ENCODE data around the gene INPP5F. TPM values are rescaled to one million over a fixed set of nuclear protein-coding genes. Genes with fewer than 3 reads are reported as not detected.

INPP5F gene
- total and polyA plus RNA-seq, 3 experiments from 2014 or later = 4.4 to 23.0 (median 22.3) TPM

GRCh38 chr10:119713744-119714483 is 11.9 kb upstream of the INPP5F start:
- no peak for DNase-seq
- ChIA-PET CTCF (interaction anchor here (1.1 to 1.6 kb wide), 3 partner anchors 26 to 28 kb away, joined by 3 to 4 read pairs (median 3); no protein-coding TSS in a partner anchor), POLR2A (no interaction called here)
- no peaks in the 10 kb centered on the region for H3K4me1 Mint-ChIP-seq
- H3K36me3 Mint-ChIP-seq = peaks cover 0 to 10% (median 0%) of the 10 kb centered on the region in 3 donors
- Histone ChIP-seq H3K27me3 (ENCODE audit: insufficient read depth, low read length, poor library complexity, severe bottlenecking) (no peaks in the 10 kb centered on the region), H3K9me3 (ENCODE audit: low read length) (no peaks in the 10 kb centered on the region), H3K27ac (ENCODE audit: low read depth, low read length) (no peak overlapping the region), H3K36me3 (ENCODE audit: insufficient read depth, low read length) (no peaks in the 10 kb centered on the region), H3K4me1 (ENCODE audit: insufficient read depth, low read length) (no peaks in the 10 kb centered on the region), H3K4me3 (ENCODE audit: low read length) (no peak overlapping the region)
- no peak overlapping the region for H3K4me3 Mint-ChIP-seq
- no peak overlapping the region for H3K27ac Mint-ChIP-seq
- peaks cover 0 to 6% (median 2%) of the 10 kb centered on the region in 5 donors for H3K9me3 Mint-ChIP-seq
- peaks cover 5% of the 10 kb centered on the region in 2 donors for H3K27me3 Mint-ChIP-seq

- Histone ChIP-seq H3K27ac (ENCODE audit: low read depth, low read length) (no peak overlapping the region), H3K36me3 (ENCODE audit: insufficient read depth, low read length) (no peaks in the 10 kb centered on the region), H3K4me1 (ENCODE audit: insufficient read depth, low read length) (no peaks in the 10 kb centered on the region), H3K4me3 (ENCODE audit: low read length) (no peak overlapping the region), H3K9me3 (ENCODE audit: low read length) (no peaks in the 10 kb centered on the region), H3K27me3 (ENCODE audit: insufficient read depth, low read length, poor library complexity, severe bottlenecking) (no peaks in the 10 kb centered on the region)
- Mint-ChIP-seq H3K4me3 (no peak overlapping the region), H3K4me1 (no peaks in the 10 kb centered on the region), H3K27me3 (peaks cover 5% of the 10 kb centered on the region in 2 donors), H3K36me3 (peaks cover 0 to 8% (median 0%) of the 10 kb centered on the region in 3 donors), H3K9me3 (peaks cover 0 to 6% (median 0%) of the 10 kb centered on the region in 5 donors), H3K27ac (no peak overlapping the region)
- ChIA-PET CTCF (interaction anchor here (1.1 to 1.6 kb wide), 2 partner anchors 27 to 28 kb away, joined by 3 to 4 read pairs; no protein-coding TSS in a partner anchor), POLR2A (no interaction called here)
- DNase-seq = no peak
Measured at GRCh38 chr10:119714484-119714816, 11.4 kb upstream of the INPP5F start.

GRCh38 chr10:119715628-119716505 is 10.0 kb upstream of the INPP5F start:
- DNase-seq = no peak
- peaks cover 0 to 3% (median 0%) of the 10 kb centered on the region in 3 donors for H3K36me3 Mint-ChIP-seq
- H3K27ac Mint-ChIP-seq = no peak overlapping the region
- no peak overlapping the region for H3K4me3 ChIP-seq (ENCODE audit: low read length)
- peaks cover 0 to 1% of the 10 kb centered on the region in 2 donors for H3K27me3 Mint-ChIP-seq
- H3K9me3 Mint-ChIP-seq = peaks cover 0 to 6% (median 0%) of the 10 kb centered on the region in 5 donors
- H3K27me3 ChIP-seq (ENCODE audit: insufficient read depth, low read length, poor library complexity, severe bottlenecking) = no peaks in the 10 kb centered on the region
- no peak overlapping the region for H3K27ac ChIP-seq (ENCODE audit: low read depth, low read length)
- H3K36me3 ChIP-seq (ENCODE audit: insufficient read depth, low read length) = no peaks in the 10 kb centered on the region
- peak overlapping the region in 1 of 7 donors; percentile 48 for H3K4me3 Mint-ChIP-seq
- no peaks in the 10 kb centered on the region for H3K4me1 ChIP-seq (ENCODE audit: insufficient read depth, low read length)
- POLR2A ChIA-PET = interaction anchor here (0.5 kb wide), 1 partner anchor 29 kb away, joined by 3 read pairs; no protein-coding TSS in a partner anchor
- CTCF ChIA-PET = no interaction called here
- no peaks in the 10 kb centered on the region for H3K4me1 Mint-ChIP-seq
- no peaks in the 10 kb centered on the region for H3K9me3 ChIP-seq (ENCODE audit: low read length)

GRCh38 chr10:119723161-119723560 is 2.7 kb upstream of the INPP5F start:
- POLR2A ChIA-PET = no interaction called here
- H3K4me1 Mint-ChIP-seq = peaks cover 14 to 27% (median 23%) of the 10 kb centered on the region in 3 donors
- H3K4me1 ChIP-seq (ENCODE audit: insufficient read depth, low read length) = peaks cover 15% of the 10 kb centered on the region
- H3K36me3 Mint-ChIP-seq = peaks cover 0 to 4% (median 0%) of the 10 kb centered on the region in 3 donors
- no peak for DNase-seq
- H3K36me3 ChIP-seq (ENCODE audit: insufficient read depth, low read length) = no peaks in the 10 kb centered on the region
- H3K9me3 Mint-ChIP-seq = no peaks in the 10 kb centered on the region
- H3K4me3 ChIP-seq (ENCODE audit: low read length) = no peak overlapping the region
- H3K4me3 Mint-ChIP-seq = peak overlapping the region in 1 of 7 donors; percentile 88
- no peak overlapping the region for H3K27ac Mint-ChIP-seq
- H3K27me3 Mint-ChIP-seq = no peaks in the 10 kb centered on the region
- no peaks in the 10 kb centered on the region for H3K27me3 ChIP-seq (ENCODE audit: insufficient read depth, low read length, poor library complexity, severe bottlenecking)
- no peak overlapping the region for H3K27ac ChIP-seq (ENCODE audit: low read depth, low read length)
- CTCF ChIA-PET = no interaction called here
- H3K9me3 ChIP-seq (ENCODE audit: low read length) = no peaks in the 10 kb centered on the region

- peak overlapping the region in 1 of 8 donors; percentile 60 for H3K27ac Mint-ChIP-seq
- peaks cover 0 to 4% (median 0%) of the 10 kb centered on the region in 3 donors for H3K36me3 Mint-ChIP-seq
- no peaks in the 10 kb centered on the region for H3K9me3 Mint-ChIP-seq
- ChIA-PET CTCF (interaction anchor here (3.8 kb wide), 1 partner anchor 28 kb away, joined by 14 read pairs; no protein-coding TSS in a partner anchor), POLR2A (no interaction called here)
- Histone ChIP-seq H3K9me3 (ENCODE audit: low read length) (no peaks in the 10 kb centered on the region), H3K27ac (ENCODE audit: low read depth, low read length) (no peak overlapping the region), H3K36me3 (ENCODE audit: insufficient read depth, low read length) (no peaks in the 10 kb centered on the region), H3K4me1 (ENCODE audit: insufficient read depth, low read length) (peaks cover 15% of the 10 kb centered on the region), H3K27me3 (ENCODE audit: insufficient read depth, low read length, poor library complexity, severe bottlenecking) (no peaks in the 10 kb centered on the region), H3K4me3 (ENCODE audit: low read length) (no peak overlapping the region)
- peaks cover 16 to 32% (median 27%) of the 10 kb centered on the region in 3 donors for H3K4me1 Mint-ChIP-seq
- H3K4me3 Mint-ChIP-seq = peak overlapping the region in 3 of 7 donors; percentile 3 to 88 (median 23)
- H3K27me3 Mint-ChIP-seq = no peaks in the 10 kb centered on the region
- DNase-seq = no peak
Measured at GRCh38 chr10:119723624-119724023, 2.2 kb upstream of the INPP5F start.

- H3K36me3 Mint-ChIP-seq = peaks cover 0 to 4% (median 0%) of the 10 kb centered on the region in 3 donors
- peaks cover 17 to 35% (median 29%) of the 10 kb centered on the region in 3 donors for H3K4me1 Mint-ChIP-seq
- no peaks in the 10 kb centered on the region for H3K9me3 Mint-ChIP-seq
- peak overlapping the region; percentile 65 to 93 (median 86) for H3K4me3 Mint-ChIP-seq
- H3K27me3 Mint-ChIP-seq = no peaks in the 10 kb centered on the region
- H3K27ac ChIP-seq (ENCODE audit: low read depth, low read length) = peak overlapping the region; percentile 72
- DNase-seq = no peak
- H3K36me3 ChIP-seq (ENCODE audit: insufficient read depth, low read length) = no peaks in the 10 kb centered on the region
- POLR2A ChIA-PET = interaction anchor here (0.6 to 1.9 kb wide), 10 partner anchors 12 to 970 kb away, joined by 3 to 16 read pairs (median 4); partner anchors contain the start of genes BAG3, CACUL1, MCMBP and RGS10
- H3K9me3 ChIP-seq (ENCODE audit: low read length) = no peaks in the 10 kb centered on the region
- no peaks in the 10 kb centered on the region for H3K27me3 ChIP-seq (ENCODE audit: insufficient read depth, low read length, poor library complexity, severe bottlenecking)
- H3K4me3 ChIP-seq (ENCODE audit: low read length) = peak overlapping the region; percentile 72
- CTCF ChIA-PET = interaction anchor here (0.6 to 3.8 kb wide), 6 partner anchors 11 to 69 kb away, joined by 3 to 14 read pairs (median 4); no protein-coding TSS in a partner anchor
- H3K27ac Mint-ChIP-seq = peak overlapping the region; percentile 0 to 98 (median 62)
- peaks cover 15% of the 10 kb centered on the region for H3K4me1 ChIP-seq (ENCODE audit: insufficient read depth, low read length)
Measured at GRCh38 chr10:119724593-119725516, 995 bp upstream of the INPP5F start.

- Histone ChIP-seq H3K4me3 (ENCODE audit: low read length) (peak overlapping the region; percentile 72), H3K36me3 (ENCODE audit: insufficient read depth, low read length) (no peaks in the 10 kb centered on the region), H3K27ac (ENCODE audit: low read depth, low read length) (peak overlapping the region; percentile 72), H3K4me1 (ENCODE audit: insufficient read depth, low read length) (peaks cover 15% of the 10 kb centered on the region), H3K9me3 (ENCODE audit: low read length) (no peaks in the 10 kb centered on the region), H3K27me3 (ENCODE audit: insufficient read depth, low read length, poor library complexity, severe bottlenecking) (no peaks in the 10 kb centered on the region)
- POLR2A ChIA-PET = interaction anchor here (0.6 to 1.9 kb wide), 9 partner anchors 12 to 970 kb away, joined by 3 to 16 read pairs (median 6); partner anchors contain the start of genes BAG3, CACUL1, MCMBP and RGS10
- no peak for DNase-seq
- H3K36me3 Mint-ChIP-seq = peaks cover 0 to 4% (median 0%) of the 10 kb centered on the region in 3 donors
- H3K9me3 Mint-ChIP-seq = no peaks in the 10 kb centered on the region
- H3K4me3 Mint-ChIP-seq = peak overlapping the region; percentile 65 to 93 (median 86)
- H3K27me3 Mint-ChIP-seq = no peaks in the 10 kb centered on the region
- CTCF ChIA-PET = interaction anchor here (0.6 to 3.8 kb wide), 10 partner anchors 10 to 134 kb away, joined by 3 to 14 read pairs (median 3); no protein-coding TSS in a partner anchor
- H3K27ac Mint-ChIP-seq = peak overlapping the region; percentile 0 to 98 (median 57)
- H3K4me1 Mint-ChIP-seq = peaks cover 17 to 35% (median 29%) of the 10 kb centered on the region in 3 donors
Measured at GRCh38 chr10:119725517-119725827, 378 bp upstream of the INPP5F start.
